GM23248 (cell line): Measurements from ENCODE around the gene POLR3A. TPM values are rescaled to one million over a fixed set of nuclear protein-coding genes. Genes with fewer than 3 reads are reported as not detected.
A peak's percentile ranks its signal among the peaks of the same experiment; 100 is the strongest.
"Not testable (repeated sequence)": the region's sequence is repeated elsewhere in the genome, so short reads cannot be mapped to it uniquely, and the experiment has no call there.

Source experiments
- DNase-seq: peaks from one replicate; pipeline ENCODE4 v3.0.0-alpha.2; 2015
- H2AFZ ChIP-seq: fragments of 200-600 bp; sonication (generic); 2 replicates; pipeline ENCODE4 v1.6.1; 2016; ENCODE audit warnings: antibody characterized with exemption
- H3F3A ChIP-seq: fragments of 200-600 bp; sonication (generic); 2 replicates; pipeline ENCODE4 v1.6.1; 2016; ENCODE audit warnings: mild to moderate bottlenecking, antibody characterized with exemption, mixed run types; ENCODE audit not compliant: insufficient read depth
- H3K27ac ChIP-seq: fragments of 200-600 bp; sonication (generic); 2 replicates; pipeline ENCODE4 v1.5.1; 2016; ENCODE audit warnings: mild to moderate bottlenecking
- H3K27me3 ChIP-seq: fragments of 200-600 bp; sonication (generic); replicated peaks from 2 replicates; pipeline ENCODE4 v1.6.1; 2016; ENCODE audit warnings: mild to moderate bottlenecking; ENCODE audit not compliant: insufficient read depth
- H3K36me3 ChIP-seq: fragments of 200-600 bp; sonication (generic); 2 replicates; pipeline ENCODE4 v1.6.1; 2016; ENCODE audit warnings: low read depth, mild to moderate bottlenecking
- H3K4me1 ChIP-seq: fragments of 200-600 bp; sonication (generic); 2 replicates; pipeline ENCODE4 v1.6.1; 2016; ENCODE audit warnings: mild to moderate bottlenecking; ENCODE audit not compliant: insufficient read depth
- H3K4me2 ChIP-seq: fragments of 200-600 bp; sonication (generic); one replicate; pipeline ENCODE4 v1.6.1; 2016; ENCODE audit warnings: mild to moderate bottlenecking; ENCODE audit not compliant: unreplicated experiment
- H3K4me3 ChIP-seq: fragments of 200-600 bp; sonication (generic); 2 replicates; pipeline ENCODE4 v1.5.1; 2016; ENCODE audit warnings: mild to moderate bottlenecking
- H3K79me2 ChIP-seq: fragments of 200-600 bp; sonication (generic); 2 replicates; pipeline ENCODE4 v1.6.1; 2016; ENCODE audit warnings: mild to moderate bottlenecking; ENCODE audit not compliant: insufficient read depth
- H3K9ac ChIP-seq: fragments of 200-600 bp; sonication (generic); 2 replicates; pipeline ENCODE4 v1.6.1; 2016; ENCODE audit warnings: mild to moderate bottlenecking
- H3K9me2 ChIP-seq: fragments of 200-600 bp; sonication (generic); 2 replicates; pipeline ENCODE4 v1.6.1; 2016; ENCODE audit warnings: mixed run types, mild to moderate bottlenecking, moderate library complexity; ENCODE audit not compliant: insufficient read depth
- H3K9me3 ChIP-seq: fragments of 200-600 bp; sonication (generic); one replicate; pipeline ENCODE4 v1.6.1; 2017; ENCODE audit warnings: low read depth
- H4K20me1 ChIP-seq: fragments of 200-600 bp; sonication (generic); 2 replicates; pipeline ENCODE4 v1.6.0; 2016; ENCODE audit not compliant: insufficient read depth
- EZH2 ChIP-seq: fragments of 200-600 bp; sonication (generic); IDR thresholded peaks from 2 replicates; pipeline ENCODE4 v1.6.1; 2018; ENCODE audit warnings: antibody characterized with exemption, mild to moderate bottlenecking; ENCODE audit not compliant: insufficient read depth, poor library complexity, severe bottlenecking
- EZH2phosphoT487 ChIP-seq: fragments of 200-600 bp; sonication (generic); IDR thresholded peaks from 2 replicates; pipeline ENCODE4 v1.6.1; 2018; ENCODE audit warnings: antibody characterized with exemption, moderate library complexity, mild to moderate bottlenecking, low read depth; ENCODE audit not compliant: insufficient read depth
- WGBS, 2 experiments: methylation state at CpG; one replicate each; pipeline ENCODE4 v1.1.6; 2015 to 2017; ENCODE audit warnings: low lambda C conversion rate in 2 of 2, low coverage in 1 of 2; ENCODE audit errors: missing lambda C conversion rate in 2 of 2; 5-methylcytosine and 5-hydroxymethylcytosine counted together
- in situ Hi-C: fragments of 300-500 bp; cut with MboI; formaldehyde crosslinking; loops from 2 replicates; pipeline ENCODE4 v1.15.0; 2020
- polyA plus RNA-seq: library from polyadenylated mRNA; unstranded; fragments of >200 nt; fragmentation: Nextera tagmentation; extraction: Ambion mirVana; gene quantifications from 2 replicates; pipeline ENCODE4 v1.2.1, GENCODE V29; 2016
- total RNA-seq: library from RNA; depleted of rRNA; stranded (reverse); fragments of >200 nt; shearing (Covaris generic); gene quantifications from 2 replicates; pipeline ENCODE4 v1.2.3, GENCODE V29; 2014

The POLR3A gene
- total and polyA plus RNA-seq, 2 experiments from 2014 or later = 9.2 to 12.8 TPM

- Histone ChIP-seq H3K9me2 (no peaks in the 10 kb centered on the region), H3K4me3 (no peak overlapping the region), H4K20me1 (no peaks in the 10 kb centered on the region), H3K4me2 (no peak overlapping the region), H3F3A (no peaks in the 10 kb centered on the region), H3K9me3 (no peaks in the 10 kb centered on the region), H3K36me3 (peaks cover 74% of the 10 kb centered on the region), H3K9ac (no peak overlapping the region), H3K79me2 (no peaks in the 10 kb centered on the region), H3K27ac (no peak overlapping the region), H3K27me3 (no peaks in the 10 kb centered on the region), H2AFZ (no peak overlapping the region), H3K4me1 (no peaks in the 10 kb centered on the region)
- TF ChIP-seq EZH2phosphoT487 = no peak
- no peak for TF ChIP-seq EZH2
- no peak for DNase-seq
- in situ Hi-C loops = no loop called here
- 89 to 93% methylated on average over 16 of the region's 16 CpGs for WGBS, 2 experiments
Observed at GRCh38 chr10:78004215-78005026, 24.9 kb downstream of the POLR3A start.

GRCh38 chr10:78002541-78003288, 26.6 kb downstream of the POLR3A start:
- no peak overlapping the region for H3K4me2 ChIP-seq
- no peak overlapping the region for H3K4me3 ChIP-seq
- H2AFZ ChIP-seq = no peak overlapping the region
- no peaks in the 10 kb centered on the region for H3K9me2 ChIP-seq
- H4K20me1 ChIP-seq = no peaks in the 10 kb centered on the region
- TF ChIP-seq EZH2phosphoT487 = no peak
- TF ChIP-seq EZH2 = no peak
- H3K36me3 ChIP-seq = peaks cover 67% of the 10 kb centered on the region
- no peaks in the 10 kb centered on the region for H3K4me1 ChIP-seq
- H3K9me3 ChIP-seq = no peaks in the 10 kb centered on the region
- H3F3A ChIP-seq = no peaks in the 10 kb centered on the region
- H3K79me2 ChIP-seq = no peaks in the 10 kb centered on the region
- no peak overlapping the region for H3K27ac ChIP-seq
- H3K9ac ChIP-seq = no peak overlapping the region
- DNase-seq = peak; percentile 27
- in situ Hi-C loops = no loop called here
- no peaks in the 10 kb centered on the region for H3K27me3 ChIP-seq
- WGBS, 2 experiments = 61 to 66% methylated on average over 4 of the region's 4 CpGs

- H3K4me3 ChIP-seq = no peak overlapping the region
- TF ChIP-seq EZH2 (no peak), EZH2phosphoT487 (no peak)
- WGBS, 2 experiments = 96 to 97% methylated on average over 6 of the region's 6 CpGs
- no peaks in the 10 kb centered on the region for H3K9me3 ChIP-seq
- H2AFZ ChIP-seq = no peak overlapping the region
- H3K27me3 ChIP-seq = no peaks in the 10 kb centered on the region
- no peaks in the 10 kb centered on the region for H3F3A ChIP-seq
- peaks cover 52% of the 10 kb centered on the region for H3K36me3 ChIP-seq
- H3K9me2 ChIP-seq = no peaks in the 10 kb centered on the region
- in situ Hi-C loops = no loop called here
- DNase-seq = no peak
- H3K79me2 ChIP-seq = no peaks in the 10 kb centered on the region
- no peak overlapping the region for H3K9ac ChIP-seq
- no peaks in the 10 kb centered on the region for H3K4me1 ChIP-seq
- no peak overlapping the region for H3K27ac ChIP-seq
- no peaks in the 10 kb centered on the region for H4K20me1 ChIP-seq
- H3K4me2 ChIP-seq = no peak overlapping the region
Observed at GRCh38 chr10:78000956-78001472, 28.3 kb downstream of the POLR3A start.

GRCh38 chr10:78000206-78000605, 29.1 kb downstream of the POLR3A start:
- Histone ChIP-seq H3K27me3 (no peaks in the 10 kb centered on the region), H3K27ac (no peak overlapping the region), H3K4me1 (no peaks in the 10 kb centered on the region), H3K9ac (no peak overlapping the region), H2AFZ (no peak overlapping the region), H3K9me2 (no peaks in the 10 kb centered on the region), H3K36me3 (peaks cover 46% of the 10 kb centered on the region), H3K4me3 (no peak overlapping the region), H4K20me1 (no peaks in the 10 kb centered on the region), H3K9me3 (no peaks in the 10 kb centered on the region), H3K79me2 (no peaks in the 10 kb centered on the region), H3F3A (no peaks in the 10 kb centered on the region), H3K4me2 (no peak overlapping the region)
- in situ Hi-C loops = no loop called here
- TF ChIP-seq EZH2phosphoT487 (no peak), EZH2 (no peak)
- no peak for DNase-seq

- H3K27ac ChIP-seq, in situ Hi-C loops, H3K4me2 ChIP-seq, H3K9me2 ChIP-seq, H3K27me3 ChIP-seq, H4K20me1 ChIP-seq, DNase-seq, H3F3A ChIP-seq, H2AFZ ChIP-seq, H3K9ac ChIP-seq, H3K4me3 ChIP-seq, H3K9me3 ChIP-seq, H3K4me1 ChIP-seq, H3K79me2 ChIP-seq: not testable (repeated sequence)
- 92 to 98% methylated on average over 4 to 5 of the region's 5 CpGs for WGBS, 2 experiments
- H3K36me3 ChIP-seq = peaks cover 44% of the 10 kb centered on the region
Observed at GRCh38 chr10:77998780-77999179, 30.5 kb downstream of the POLR3A start.
